ENCODE data around the gene MAGEF1. TPM values are rescaled to one million over a fixed set of nuclear protein-coding genes. Genes with fewer than 3 reads are reported as not detected.

The MAGEF1 gene
- total and polyA plus RNA-seq, 2 donors from 2014 or later = 37.9 to 50.0 TPM

- no peak for DNase-seq
- no peak overlapping the region for H3K4me3 ChIP-seq (ENCODE audit: low read length in 3 of 3)
- no peak for TF ChIP-seq CTCF (IDR thresholded peaks at IDR 0.05; ENCODE audit: borderline replicate concordance, extremely low read depth, insufficient read depth)
- H3K4me1 ChIP-seq (ENCODE audit: control insufficient read depth in 2 of 3, insufficient read depth in 2 of 3, low read depth in 1 of 3, low read length in 3 of 3) = peaks cover 0 to 7% (median 5%) of the 10 kb centered on the region in 3 donors
- no peaks in the 10 kb centered on the region for H3K9me3 ChIP-seq (ENCODE audit: control insufficient read depth in 2 of 3, insufficient read depth in 1 of 3, low read length in 3 of 3)
- intact Hi-C loops (cut with DNase I) = no loop called here
- FAIRE-seq = no peak
- no peak overlapping the region for H3K9ac ChIP-seq (ENCODE audit: low read length in 3 of 3)
- no peak overlapping the region for H3K27ac ChIP-seq (ENCODE audit: low read depth in 2 of 2, low read length in 2 of 2)
- no peaks in the 10 kb centered on the region for H3K36me3 ChIP-seq (ENCODE audit: control insufficient read depth in 2 of 3, insufficient read depth in 3 of 3, low read length in 3 of 3)
- no peaks in the 10 kb centered on the region for H3K27me3 ChIP-seq (ENCODE audit: control insufficient read depth, insufficient read depth, low read length)
These were observed 34.2 kb downstream of the MAGEF1 start for GRCh38 chr3:184677344-184678316.

GRCh38 chr3:184676927-184677326, 34.9 kb downstream of the MAGEF1 start:
- no peaks in the 10 kb centered on the region for H3K36me3 ChIP-seq (ENCODE audit: control insufficient read depth in 2 of 3, insufficient read depth in 3 of 3, low read length in 3 of 3)
- H3K4me3 ChIP-seq (ENCODE audit: low read length in 3 of 3) = no peak overlapping the region
- H3K9ac ChIP-seq (ENCODE audit: low read length in 3 of 3) = no peak overlapping the region
- H3K27ac ChIP-seq (ENCODE audit: low read depth in 2 of 2, low read length in 2 of 2) = no peak overlapping the region
- FAIRE-seq = no peak
- H3K27me3 ChIP-seq (ENCODE audit: control insufficient read depth, insufficient read depth, low read length) = no peaks in the 10 kb centered on the region
- no peaks in the 10 kb centered on the region for H3K9me3 ChIP-seq (ENCODE audit: control insufficient read depth in 2 of 3, insufficient read depth in 1 of 3, low read length in 3 of 3)
- TF ChIP-seq CTCF (IDR thresholded peaks at IDR 0.05; ENCODE audit: borderline replicate concordance, extremely low read depth, insufficient read depth) = no peak
- DNase-seq = no peak
- peaks cover 0 to 7% (median 5%) of the 10 kb centered on the region in 3 donors for H3K4me1 ChIP-seq (ENCODE audit: control insufficient read depth in 2 of 3, insufficient read depth in 2 of 3, low read depth in 1 of 3, low read length in 3 of 3)
- intact Hi-C loops (cut with DNase I) = no loop called here

- FAIRE-seq = no peak
- TF ChIP-seq CTCF (IDR thresholded peaks at IDR 0.05; ENCODE audit: borderline replicate concordance, extremely low read depth, insufficient read depth) = no peak
- H3K4me1 ChIP-seq (ENCODE audit: control insufficient read depth in 2 of 3, insufficient read depth in 2 of 3, low read depth in 1 of 3, low read length in 3 of 3) = peaks cover 0 to 7% (median 0%) of the 10 kb centered on the region in 3 donors
These were observed 37.2 kb downstream of the MAGEF1 start for GRCh38 chr3:184674626-184675025.

More at GRCh38 chr3:184674626-184675025, 37.2 kb downstream of the MAGEF1 start:
- Histone ChIP-seq H3K27me3 (ENCODE audit: control insufficient read depth, insufficient read depth, low read length) (no peaks in the 10 kb centered on the region), H3K4me3 (ENCODE audit: low read length in 3 of 3) (no peak overlapping the region), H3K36me3 (ENCODE audit: control insufficient read depth in 2 of 3, insufficient read depth in 3 of 3, low read length in 3 of 3) (no peaks in the 10 kb centered on the region), H3K9me3 (ENCODE audit: control insufficient read depth in 2 of 3, insufficient read depth in 1 of 3, low read length in 3 of 3) (no peaks in the 10 kb centered on the region), H3K9ac (ENCODE audit: low read length in 3 of 3) (no peak overlapping the region), H3K27ac (ENCODE audit: low read depth in 2 of 2, low read length in 2 of 2) (no peak overlapping the region)
- intact Hi-C loops (cut with DNase I) = no loop called here
- DNase-seq = no peak
